HG02678 (cell line): ENCODE data around the gene SPDYE2.
"Not testable (repeated sequence)": the region's sequence is repeated elsewhere in the genome, so short reads cannot be mapped to it uniquely, and the experiment has no call there.

ENCODE experiments used
- ATAC-seq: cut with Tn5 transposase; IDR thresholded peaks from one replicate; pipeline ENCODE4 v1.9.1; 2021; ENCODE audit warnings: mild to moderate bottlenecking, moderate library complexity; ENCODE audit not compliant: unreplicated experiment

Gene SPDYE2

GRCh38 chr7:102599699-102600098 is 48.7 kb downstream of the SPDYE2 start:
- ATAC-seq, result not testable (repeated sequence)

DNA sequence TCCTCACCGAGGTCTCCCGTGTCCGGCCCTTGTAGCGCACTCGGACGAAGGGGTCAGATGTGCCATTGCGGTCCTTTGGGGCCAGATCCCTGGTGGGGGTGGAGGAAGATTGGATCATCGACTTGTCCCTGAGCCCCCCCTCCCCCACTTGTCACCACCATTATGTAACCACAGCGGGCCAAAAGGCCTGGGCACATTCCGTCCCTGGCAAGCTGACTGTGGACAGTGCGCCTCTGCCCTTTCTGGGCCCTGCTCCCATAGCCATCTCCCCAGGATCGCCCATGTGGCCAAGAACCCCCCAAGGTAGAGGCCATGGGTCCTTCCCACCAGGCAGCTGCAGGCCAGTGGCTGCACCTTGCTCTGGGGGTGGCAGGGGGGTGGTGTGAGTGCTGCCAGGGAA is 51.3 kb downstream of the SPDYE2 start:
- ATAC-seq, result not testable (repeated sequence)

GRCh38 chr7:102604431-102605145 is 53.6 kb downstream of the SPDYE2 start:
- ATAC-seq, result not testable (repeated sequence)

GRCh38 chr7:102606848-102607247 is 55.8 kb downstream of the SPDYE2 start:
- ATAC-seq, result not testable (repeated sequence)

DNA sequence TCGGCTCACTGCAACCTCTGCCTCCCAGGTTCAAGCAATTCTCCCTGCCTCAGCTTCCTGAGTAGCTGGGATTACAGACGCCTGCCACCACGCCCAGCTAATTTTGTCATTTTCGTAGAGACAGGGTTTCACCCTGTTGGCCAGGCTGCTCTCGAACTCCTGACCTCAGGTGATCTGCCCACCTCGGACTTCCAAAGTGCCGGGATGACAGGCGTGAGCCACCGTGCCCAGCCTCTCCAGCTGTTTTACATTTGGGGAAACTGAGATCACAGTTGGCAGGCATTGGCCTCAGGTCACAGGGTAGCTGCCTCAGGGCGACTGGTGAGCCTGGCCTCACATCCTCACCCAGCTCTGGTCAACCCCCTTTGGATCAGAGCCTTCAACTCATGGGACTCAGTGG is 58.7 kb downstream of the SPDYE2 start:
- ATAC-seq, result not testable (repeated sequence)

DNA sequence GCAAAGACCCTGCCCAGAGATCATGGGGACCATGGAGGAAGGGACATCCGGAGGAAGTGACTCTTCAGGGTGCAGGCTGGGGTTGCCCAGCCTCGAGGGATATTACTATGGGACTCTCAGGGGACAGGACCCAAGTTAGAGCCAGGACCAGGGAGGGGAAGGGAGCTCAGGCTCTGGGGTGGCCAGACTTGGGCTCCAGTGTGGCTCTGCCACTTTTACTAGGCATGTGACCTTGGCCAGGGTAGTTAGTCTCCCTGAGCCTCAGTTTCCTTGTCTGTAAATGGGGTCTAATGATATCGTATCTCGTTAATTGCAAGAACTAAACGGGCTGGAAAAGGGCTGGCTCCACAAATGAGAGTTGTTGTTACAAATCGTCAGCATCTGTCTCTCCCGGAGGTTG is 59.4 kb downstream of the SPDYE2 start:
- not testable (repeated sequence) for ATAC-seq

DNA sequence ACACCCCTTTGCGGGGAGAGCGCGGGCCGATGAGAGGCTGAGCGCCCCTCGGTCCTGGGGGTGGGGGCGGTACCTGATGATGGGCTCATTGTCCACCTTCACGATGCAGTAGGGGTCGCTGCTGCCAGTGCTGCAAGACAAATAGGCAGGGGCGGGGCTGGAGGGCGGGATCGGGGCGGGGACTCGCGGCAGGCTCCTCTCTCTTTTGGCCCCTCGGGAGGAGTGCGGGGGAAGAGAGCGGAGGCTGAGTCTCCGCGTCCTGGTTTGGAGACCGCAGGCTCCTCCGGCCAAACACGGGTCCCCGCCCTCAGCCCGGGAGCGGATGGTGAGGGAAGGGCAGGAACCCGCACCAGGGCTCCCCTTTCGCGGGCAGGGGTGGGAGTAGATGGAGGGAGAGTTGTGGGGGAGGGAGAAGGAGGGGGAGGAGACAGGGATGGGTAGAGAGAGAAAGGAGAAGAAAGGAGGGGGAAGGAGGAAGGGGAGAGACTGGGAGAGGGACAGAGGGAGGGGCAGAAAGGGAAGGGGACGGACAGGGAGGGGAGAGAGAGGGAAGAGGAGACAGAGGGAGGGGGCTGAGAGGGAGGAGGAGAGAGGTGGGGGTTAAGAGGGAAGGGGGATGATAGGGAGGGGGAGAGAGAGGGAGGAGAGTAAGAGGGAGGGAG is 60.1 kb downstream of the SPDYE2 start:
- ATAC-seq, result peak; percentile 40

DNA sequence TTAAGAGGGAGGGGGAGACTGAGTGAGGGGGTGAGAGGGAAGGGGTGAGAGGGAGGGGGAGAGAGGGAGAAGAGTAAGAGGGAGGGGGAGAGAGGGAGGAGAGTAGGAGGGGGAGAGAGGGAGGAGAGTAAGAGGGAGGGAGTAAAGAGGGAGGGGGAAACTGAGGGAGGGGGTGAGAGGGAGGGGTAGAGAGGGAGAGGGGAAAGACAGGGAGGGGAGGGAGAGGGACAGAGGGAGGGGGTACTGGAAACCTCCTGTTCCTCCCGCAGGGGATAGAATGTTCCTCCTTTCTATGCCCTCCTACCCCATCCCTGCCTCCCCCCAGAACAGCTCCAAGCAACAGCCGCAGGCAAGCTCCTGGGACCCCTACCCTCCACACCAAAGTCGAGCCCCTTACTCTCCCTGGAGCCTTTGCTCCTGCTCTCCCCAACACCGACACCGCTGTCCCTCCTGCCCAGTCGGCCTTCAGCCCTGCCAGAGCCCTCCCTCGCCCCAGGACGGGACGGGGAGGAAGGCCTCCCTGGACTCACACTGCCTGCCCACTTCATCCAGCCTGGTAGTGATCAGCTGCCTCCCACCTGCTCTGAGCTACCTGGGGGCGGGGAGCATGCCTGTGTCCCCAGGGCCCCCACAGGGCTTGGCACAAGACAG is 60.8 kb downstream of the SPDYE2 start:
- ATAC-seq, result not testable (repeated sequence)
